Neural cell (in vitro differentiated cells): ENCODE data around the gene CLEC2D. TPM values are rescaled to one million over a fixed set of nuclear protein-coding genes. Genes with fewer than 3 reads are reported as not detected.

ENCODE experiments used
- H2AFZ ChIP-seq: fragments of 200-600, 300-800 bp; sonication (generic), shearing (Covaris generic); 2 replicates; pipeline ENCODE4 v1.6.0; 2014; ENCODE audit warnings: low read depth, mild to moderate bottlenecking, antibody characterized with exemption, low read length, moderate library complexity
- H3F3A ChIP-seq: fragments of 200-600 bp; shearing (Covaris generic); 2 replicates; pipeline ENCODE4 v1.6.1; 2016; ENCODE audit warnings: mild to moderate bottlenecking, moderate library complexity, mixed read lengths, antibody characterized with exemption, low read length; ENCODE audit not compliant: insufficient read depth, poor library complexity, severe bottlenecking
- H3K27ac ChIP-seq: fragments of 200-600, 300-800 bp; sonication (generic), shearing (Covaris generic); 2 replicates; pipeline ENCODE4 v1.5.1; 2014; ENCODE audit warnings: mild to moderate bottlenecking, low read length, moderate library complexity
- H3K27me3 ChIP-seq: fragments of 300-800, 200-600 bp; sonication (generic), shearing (Covaris generic); 2 replicates; pipeline ENCODE4 v1.6.0; 2014; ENCODE audit warnings: mild to moderate bottlenecking, low read depth, low read length, moderate library complexity; ENCODE audit not compliant: insufficient read depth
- H3K36me3 ChIP-seq: fragments of 300-800, 200-600 bp; sonication (generic), shearing (Covaris generic); 2 replicates; pipeline ENCODE4 v1.5.1; 2014; ENCODE audit warnings: mild to moderate bottlenecking, antibody characterized with exemption, low read length, moderate library complexity; ENCODE audit not compliant: insufficient read depth
- H3K4me2 ChIP-seq: fragments of 300-800, 200-600 bp; sonication (generic), shearing (Covaris generic); 2 replicates; pipeline ENCODE4 v1.6.0; 2014; ENCODE audit warnings: mild to moderate bottlenecking, low read length
- H3K4me3 ChIP-seq: fragments of 300-800, 200-600 bp; sonication (generic), shearing (Covaris generic); 2 replicates; pipeline ENCODE4 v1.5.1; 2014; ENCODE audit warnings: mild to moderate bottlenecking, low read length, moderate library complexity
- H3K79me2 ChIP-seq: fragments of 200-600 bp; shearing (Covaris generic); replicated peaks from 2 replicates; pipeline ENCODE4 v1.6.0; 2014; ENCODE audit warnings: mild to moderate bottlenecking, low read length, moderate library complexity; ENCODE audit not compliant: insufficient read depth
- H3K9ac ChIP-seq: fragments of 300-800, 200-600 bp; sonication (generic), shearing (Covaris generic); 2 replicates; pipeline ENCODE4 v1.6.1; 2016; ENCODE audit warnings: mild to moderate bottlenecking, low read length, mixed read lengths
- H3K9me2 ChIP-seq: fragments of 200-600 bp; shearing (Covaris generic); 2 replicates; pipeline ENCODE4 v1.6.1; 2016; ENCODE audit warnings: mild to moderate bottlenecking, low read length, mixed read lengths; ENCODE audit not compliant: insufficient read depth
- H3K9me3 ChIP-seq: fragments of 200-600, 300-800 bp; sonication (generic), shearing (Covaris generic); 2 replicates; pipeline ENCODE4 v1.6.1; 2016; ENCODE audit warnings: mild to moderate bottlenecking, mixed run types, low read length, moderate library complexity, mixed read lengths
- H4K20me1 ChIP-seq: fragments of 200-600 bp; shearing (Covaris generic); 2 replicates; pipeline ENCODE4 v1.6.1; 2016; ENCODE audit warnings: mild to moderate bottlenecking, mixed run types; ENCODE audit not compliant: insufficient read depth
- CTCF ChIP-seq: fragments of 450-650 bp; IDR thresholded peaks from 2 replicates; pipeline ENCODE4 v1.5.1; 2014; ENCODE audit warnings: antibody characterized with exemption, mild to moderate bottlenecking, moderate library complexity; ENCODE audit not compliant: poor library complexity, severe bottlenecking
- EP300 ChIP-seq: fragments of 450-650 bp; conservative IDR thresholded peaks from 2 replicates; pipeline ENCODE4 v1.6.1; 2014; ENCODE audit warnings: antibody characterized with exemption, mild to moderate bottlenecking, moderate library complexity; ENCODE audit not compliant: poor library complexity, severe bottlenecking
- EZH2 ChIP-seq: fragments of 200-600, 300-800 bp; shearing (Covaris generic), sonication (generic); IDR thresholded peaks from 2 replicates; pipeline ENCODE4 v1.6.1; 2014; ENCODE audit warnings: antibody characterized with exemption, low read length, borderline replicate concordance, mild to moderate bottlenecking; ENCODE audit not compliant: insufficient read depth, poor library complexity, severe bottlenecking
- MXI1 ChIP-seq: fragments of 450-650 bp; conservative IDR thresholded peaks from 2 replicates; pipeline ENCODE4 v1.6.1; 2014; ENCODE audit warnings: antibody characterized with exemption, mild to moderate bottlenecking; ENCODE audit not compliant: poor library complexity, severe bottlenecking
- POLR2AphosphoS5 ChIP-seq: IDR thresholded peaks from 2 replicates; pipeline ENCODE4 v1.6.1; 2012
- RAD21 ChIP-seq: fragments of 450-650 bp; conservative IDR thresholded peaks from 2 replicates; pipeline ENCODE4 v1.6.1; 2014; ENCODE audit warnings: antibody characterized with exemption, mild to moderate bottlenecking, moderate library complexity
- REST ChIP-seq: IDR thresholded peaks from 2 replicates; pipeline ENCODE4 v1.6.1; 2012; ENCODE audit warnings: borderline replicate concordance
- SMC3 ChIP-seq: fragments of 450-650 bp; conservative IDR thresholded peaks from 2 replicates; pipeline ENCODE4 v1.6.1; 2014; ENCODE audit warnings: antibody characterized with exemption, mild to moderate bottlenecking, moderate library complexity; ENCODE audit not compliant: poor library complexity
- TAF1 ChIP-seq: IDR thresholded peaks from 2 replicates; pipeline ENCODE4 v1.6.1; 2012; ENCODE audit warnings: low read depth
- polyA plus RNA-seq: library from polyadenylated mRNA; depleted of rRNA; stranded (reverse); fragments of >200 nt; gene quantifications from 2 replicates; pipeline ENCODE4 v1.2.3, GENCODE V29; 2014

CLEC2D gene
- polyA plus RNA-seq, 1 donor from 2014 or later: 2.6 TPM

GRCh38 chr12:9650151-9650576 is 19.3 kb upstream of the CLEC2D start:
- no peaks in the 10 kb centered on the region for H3K27me3 ChIP-seq
- no peaks in the 10 kb centered on the region for H3K9me3 ChIP-seq
- TF ChIP-seq POLR2AphosphoS5 (no peak), EZH2 (no peak), EP300 (no peak), REST (no peak), SMC3 (no peak), MXI1 (no peak), RAD21 (no peak), CTCF (no peak), TAF1 (no peak)
- H3K79me2 ChIP-seq: no peaks in the 10 kb centered on the region
- H3K4me3 ChIP-seq: no peak overlapping the region
- no peak overlapping the region for H3K4me2 ChIP-seq
- no peak overlapping the region for H3K27ac ChIP-seq
- no peaks in the 10 kb centered on the region for H3F3A ChIP-seq
- H2AFZ ChIP-seq: no peak overlapping the region
- H3K9ac ChIP-seq: no peak overlapping the region
- no peaks in the 10 kb centered on the region for H4K20me1 ChIP-seq
- no peaks in the 10 kb centered on the region for H3K36me3 ChIP-seq
- H3K9me2 ChIP-seq: no peaks in the 10 kb centered on the region

- no peaks in the 10 kb centered on the region for H3K27me3 ChIP-seq
- no peak overlapping the region for H2AFZ ChIP-seq
- H3K79me2 ChIP-seq: no peaks in the 10 kb centered on the region
- H3F3A ChIP-seq: no peaks in the 10 kb centered on the region
- no peak overlapping the region for H3K4me2 ChIP-seq
- H3K9me3 ChIP-seq: no peaks in the 10 kb centered on the region
- TF ChIP-seq TAF1 (no peak), SMC3 (no peak), EP300 (no peak), POLR2AphosphoS5 (no peak), REST (no peak), RAD21 (no peak), CTCF (no peak), MXI1 (no peak)
- no peak overlapping the region for H3K4me3 ChIP-seq
- no peak overlapping the region for H3K27ac ChIP-seq
- no peak overlapping the region for H3K9ac ChIP-seq
- H3K36me3 ChIP-seq: no peaks in the 10 kb centered on the region
- H4K20me1 ChIP-seq: no peaks in the 10 kb centered on the region
- H3K9me2 ChIP-seq: no peaks in the 10 kb centered on the region
Observed at GRCh38 chr12:9651265-9651729, 18.2 kb upstream of the CLEC2D start.
